Suprapubic skin (tissue), 4 donors: Measurements from ENCODE around the gene TSPAN18.

Experiments used
- CTCF ChIP-seq, 2 donors: fragments of 200-600 bp in 1 of 2; fragments of 450-650 bp in 1 of 2; sonication (generic) in 1 of 2; IDR thresholded peaks; one replicate each; pipeline ENCODE4 v1.5.1; 2016 to 2019; ENCODE audit warnings: antibody characterized with exemption in 2 of 2, mild to moderate bottlenecking in 1 of 2, moderate library complexity in 1 of 2
- EP300 ChIP-seq: sonication (generic); formaldehyde crosslinking; IDR thresholded peaks from one replicate; pipeline ENCODE4 v1.6.1; 2017; ENCODE audit warnings: antibody characterized with exemption
- POLR2A ChIP-seq, 2 donors: fragments of 450-650 bp; IDR thresholded peaks; one replicate each; pipeline ENCODE4 v1.6.1; 2017; ENCODE audit warnings: antibody characterized with exemption in 2 of 2, mild to moderate bottlenecking in 2 of 2, moderate library complexity in 2 of 2
- POLR2AphosphoS5 ChIP-seq, 3 donors: sonication (generic); formaldehyde crosslinking; IDR thresholded peaks; one replicate each; pipeline ENCODE4 v1.6.1; 2017; ENCODE audit warnings: antibody characterized with exemption in 3 of 3

GRCh38 chr11:44771252-44771734, 44.5 kb downstream of the TSPAN18 start:
- TF ChIP-seq CTCF (IDR thresholded peaks at IDR 0.05) (no peak), EP300 (no peak), POLR2A (IDR thresholded peaks at IDR 0.05) (no peak), POLR2AphosphoS5 (IDR thresholded peaks at IDR 0.05) (no peak)
